Sigmoid colon (tissue), 4 donors: ENCODE results near the gene CTNND2.

Experiments used
- CTCF ChIP-seq, 4 experiments: fragments of 450-650 bp in 3 of 4; fragments of 200-600 bp in 1 of 4; IDR thresholded peaks; one replicate each; pipeline ENCODE4 v1.5.1; 2016 to 2019; ENCODE audit warnings: antibody characterized with exemption in 4 of 4, mild to moderate bottlenecking in 3 of 4, moderate library complexity in 2 of 4
- EP300 ChIP-seq, 4 donors: sonication (generic); formaldehyde crosslinking; IDR thresholded peaks; one replicate each; pipeline ENCODE4 v1.6.1; 2017; ENCODE audit warnings: antibody characterized with exemption in 4 of 4
- POLR2A ChIP-seq, 2 donors: fragments of 450-650 bp; IDR thresholded peaks; one replicate each; pipeline ENCODE4 v1.6.1; 2016; ENCODE audit warnings: antibody characterized with exemption in 2 of 2, mild to moderate bottlenecking in 2 of 2, moderate library complexity in 2 of 2
- POLR2AphosphoS5 ChIP-seq, 4 donors: sonication (generic); formaldehyde crosslinking; IDR thresholded peaks; one replicate each; pipeline ENCODE4 v1.6.1; 2017; ENCODE audit warnings: antibody characterized with exemption in 4 of 4

DNA sequence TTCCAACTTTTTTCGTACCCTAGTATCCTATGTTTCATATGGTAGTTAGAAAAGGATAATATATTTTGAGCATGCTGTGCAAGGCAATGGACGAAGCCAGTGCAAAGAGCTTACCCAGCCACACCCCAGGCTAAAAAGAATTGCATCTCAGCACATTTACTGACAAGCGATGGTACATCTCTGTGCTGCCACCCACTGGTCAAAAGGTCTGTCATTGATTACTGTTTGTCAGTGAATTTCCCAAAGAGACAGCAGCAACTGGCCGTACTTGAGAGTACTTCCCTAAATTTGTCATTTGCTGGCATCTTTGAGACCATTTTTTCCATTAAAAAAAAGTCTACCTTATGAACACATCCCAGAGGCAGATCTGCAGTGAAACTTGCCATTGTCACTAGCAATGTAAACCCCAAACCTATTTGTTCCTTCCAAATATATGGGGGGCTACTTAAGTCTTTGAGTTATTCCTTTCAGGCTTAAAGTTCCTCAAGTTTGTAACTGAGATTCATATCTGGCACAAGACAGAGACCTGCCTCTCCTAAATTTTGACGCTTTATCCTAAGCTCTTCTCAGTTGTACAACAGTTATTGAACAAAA is 184.3 kb downstream of the CTNND2 start:
- TF ChIP-seq POLR2A (IDR thresholded peaks at IDR 0.05) (no peak), POLR2AphosphoS5 (IDR thresholded peaks at IDR 0.05) (no peak), CTCF (IDR thresholded peaks at IDR 0.05) (no peak), EP300 (IDR thresholded peaks at IDR 0.05) (no peak)
